ENCODE measurements around the gene CNIH3.
"Not testable (repeated sequence)": the region's sequence is repeated elsewhere in the genome, so short reads cannot be mapped to it uniquely, and the experiment has no call there.

CNIH3 gene

GRCh38 chr1:224704107-224704735 is 88.1 kb downstream of the CNIH3 start:
- ATAC-seq = peak; percentile 3
- H3K4me3 Mint-ChIP-seq = no peak overlapping the region
- no peaks in the 10 kb centered on the region for H3K4me1 Mint-ChIP-seq
- no peaks in the 10 kb centered on the region for H3K9me3 Mint-ChIP-seq
- no peak overlapping the region for H3K27ac Mint-ChIP-seq
- H3K36me3 Mint-ChIP-seq = no peaks in the 10 kb centered on the region
- H3K27me3 Mint-ChIP-seq = peaks cover 12% of the 10 kb centered on the region

GRCh38 chr1:224705578-224705977 is 89.5 kb downstream of the CNIH3 start:
- no peak for ATAC-seq
- peaks cover 12% of the 10 kb centered on the region for H3K27me3 Mint-ChIP-seq
- no peaks in the 10 kb centered on the region for H3K9me3 Mint-ChIP-seq
- no peak overlapping the region for H3K4me3 Mint-ChIP-seq
- no peak overlapping the region for H3K27ac Mint-ChIP-seq
- no peaks in the 10 kb centered on the region for H3K4me1 Mint-ChIP-seq
- H3K36me3 Mint-ChIP-seq = no peaks in the 10 kb centered on the region

GRCh38 chr1:224707843-224708725 is 92.0 kb downstream of the CNIH3 start:
- Mint-ChIP-seq H3K36me3 (no peaks in the 10 kb centered on the region), H3K4me3 (no peak overlapping the region), H3K27ac (no peak overlapping the region), H3K4me1 (no peaks in the 10 kb centered on the region), H3K27me3 (peaks cover 12% of the 10 kb centered on the region), H3K9me3 (no peaks in the 10 kb centered on the region)
- no peak for ATAC-seq

- no peak overlapping the region for H3K27ac Mint-ChIP-seq
- H3K4me1 Mint-ChIP-seq = no peaks in the 10 kb centered on the region
- no peaks in the 10 kb centered on the region for H3K9me3 Mint-ChIP-seq
- H3K4me3 Mint-ChIP-seq = no peak overlapping the region
- no peak for ATAC-seq
- no peaks in the 10 kb centered on the region for H3K36me3 Mint-ChIP-seq
- peaks cover 18% of the 10 kb centered on the region for H3K27me3 Mint-ChIP-seq
These were observed 94.1 kb downstream of the CNIH3 start for GRCh38 chr1:224710196-224710595.

GRCh38 chr1:224711231-224711756 is 95.2 kb downstream of the CNIH3 start:
- H3K27ac Mint-ChIP-seq, H3K4me3 Mint-ChIP-seq, H3K9me3 Mint-ChIP-seq, H3K36me3 Mint-ChIP-seq, H3K4me1 Mint-ChIP-seq, ATAC-seq: not testable (repeated sequence)
- peaks cover 26% of the 10 kb centered on the region for H3K27me3 Mint-ChIP-seq

GRCh38 chr1:224711876-224712275 is 95.8 kb downstream of the CNIH3 start:
- no peaks in the 10 kb centered on the region for H3K4me1 Mint-ChIP-seq
- no peak overlapping the region for H3K27ac Mint-ChIP-seq
- peaks cover 30% of the 10 kb centered on the region for H3K27me3 Mint-ChIP-seq
- H3K4me3 Mint-ChIP-seq = no peak overlapping the region
- no peaks in the 10 kb centered on the region for H3K9me3 Mint-ChIP-seq
- H3K36me3 Mint-ChIP-seq = no peaks in the 10 kb centered on the region
- no peak for ATAC-seq

- H3K4me3 Mint-ChIP-seq = no peak overlapping the region
- H3K9me3 Mint-ChIP-seq = no peaks in the 10 kb centered on the region
- peaks cover 29% of the 10 kb centered on the region for H3K27me3 Mint-ChIP-seq
- no peak for ATAC-seq
- no peaks in the 10 kb centered on the region for H3K36me3 Mint-ChIP-seq
- no peak overlapping the region for H3K27ac Mint-ChIP-seq
- H3K4me1 Mint-ChIP-seq = no peaks in the 10 kb centered on the region
These were observed 97.1 kb downstream of the CNIH3 start for GRCh38 chr1:224713228-224713627.

GRCh38 chr1:224714553-224714952 is 98.4 kb downstream of the CNIH3 start:
- Mint-ChIP-seq H3K4me3 (no peak overlapping the region), H3K9me3 (no peaks in the 10 kb centered on the region), H3K27ac (no peak overlapping the region), H3K27me3 (peaks cover 35% of the 10 kb centered on the region), H3K36me3 (no peaks in the 10 kb centered on the region), H3K4me1 (no peaks in the 10 kb centered on the region)
- ATAC-seq = no peak

- no peaks in the 10 kb centered on the region for H3K4me1 Mint-ChIP-seq
- H3K36me3 Mint-ChIP-seq = no peaks in the 10 kb centered on the region
- H3K9me3 Mint-ChIP-seq = no peaks in the 10 kb centered on the region
- no peak for ATAC-seq
- H3K4me3 Mint-ChIP-seq = no peak overlapping the region
- no peak overlapping the region for H3K27ac Mint-ChIP-seq
- H3K27me3 Mint-ChIP-seq = peaks cover 47% of the 10 kb centered on the region
These were observed 102.4 kb downstream of the CNIH3 start for GRCh38 chr1:224718470-224719053.

GRCh38 chr1:224719716-224720115 is 103.6 kb downstream of the CNIH3 start:
- no peak overlapping the region for H3K27ac Mint-ChIP-seq
- H3K36me3 Mint-ChIP-seq = no peaks in the 10 kb centered on the region
- no peaks in the 10 kb centered on the region for H3K4me1 Mint-ChIP-seq
- H3K27me3 Mint-ChIP-seq = peaks cover 46% of the 10 kb centered on the region
- H3K4me3 Mint-ChIP-seq = no peak overlapping the region
- H3K9me3 Mint-ChIP-seq = no peaks in the 10 kb centered on the region
- ATAC-seq = no peak

GRCh38 chr1:224720216-224720615 is 104.1 kb downstream of the CNIH3 start:
- Mint-ChIP-seq H3K4me3 (no peak overlapping the region), H3K9me3 (no peaks in the 10 kb centered on the region), H3K27me3 (peaks cover 41% of the 10 kb centered on the region), H3K27ac (no peak overlapping the region), H3K4me1 (no peaks in the 10 kb centered on the region), H3K36me3 (no peaks in the 10 kb centered on the region)
- no peak for ATAC-seq

GRCh38 chr1:224721000-224721399 is 104.9 kb downstream of the CNIH3 start:
- H3K4me1 Mint-ChIP-seq = no peaks in the 10 kb centered on the region
- no peaks in the 10 kb centered on the region for H3K36me3 Mint-ChIP-seq

GRCh38 chr1:224722838-224723237 is 106.7 kb downstream of the CNIH3 start:
- Mint-ChIP-seq H3K4me1 (no peaks in the 10 kb centered on the region), H3K27me3 (peaks cover 26% of the 10 kb centered on the region), H3K27ac (no peak overlapping the region), H3K36me3 (no peaks in the 10 kb centered on the region), H3K4me3 (no peak overlapping the region), H3K9me3 (no peaks in the 10 kb centered on the region)
- peak; percentile 24 for ATAC-seq

More at GRCh38 chr1:224721000-224721399, 104.9 kb downstream of the CNIH3 start:
- ATAC-seq = no peak
- H3K4me3 Mint-ChIP-seq = no peak overlapping the region
- H3K27ac Mint-ChIP-seq = no peak overlapping the region
- no peaks in the 10 kb centered on the region for H3K9me3 Mint-ChIP-seq
- peaks cover 36% of the 10 kb centered on the region for H3K27me3 Mint-ChIP-seq

GRCh38 chr1:224724566-224724965 is 108.4 kb downstream of the CNIH3 start:
- H3K27me3 Mint-ChIP-seq = peaks cover 12% of the 10 kb centered on the region

GRCh38 chr1:224726441-224727182 is 110.5 kb downstream of the CNIH3 start:
- Mint-ChIP-seq H3K36me3 (no peaks in the 10 kb centered on the region), H3K9me3 (no peaks in the 10 kb centered on the region), H3K4me1 (no peaks in the 10 kb centered on the region), H3K27me3 (peaks cover under 1% of the 10 kb centered on the region), H3K27ac (no peak overlapping the region), H3K4me3 (no peak overlapping the region)
- no peak for ATAC-seq

More at GRCh38 chr1:224724566-224724965, 108.4 kb downstream of the CNIH3 start:
- Mint-ChIP-seq H3K4me1 (no peaks in the 10 kb centered on the region), H3K4me3 (no peak overlapping the region), H3K27ac (no peak overlapping the region), H3K9me3 (no peaks in the 10 kb centered on the region), H3K36me3 (no peaks in the 10 kb centered on the region)
- no peak for ATAC-seq
